Mesothelial cell of epicardium (in vitro differentiated cells): ENCODE data around the gene F2RL3. TPM values are rescaled to one million over a fixed set of nuclear protein-coding genes. Genes with fewer than 3 reads are reported as not detected.

Experiments used
- DNase-seq, 2 experiments: peaks; one replicate each; pipeline ENCODE4 v3.0.0; 2021; ENCODE audit warnings: low spot score in 2 of 2; ENCODE audit not compliant: unreplicated experiment in 2 of 2
- H3K27ac Mint-ChIP-seq: 2 replicates; pipeline ENCODE4 v1.8.0; 2021; ENCODE audit warnings: mixed read lengths
- H3K27me3 Mint-ChIP-seq: 2 replicates; pipeline ENCODE4 v1.8.0; 2021; ENCODE audit warnings: low read depth, mixed read lengths
- H3K36me3 Mint-ChIP-seq: 2 replicates; pipeline ENCODE4 v1.8.0; 2021; ENCODE audit warnings: mixed read lengths
- H3K4me1 Mint-ChIP-seq: 2 replicates; pipeline ENCODE4 v1.8.0; 2021; ENCODE audit warnings: mixed read lengths
- H3K4me3 Mint-ChIP-seq: 2 replicates; pipeline ENCODE4 v1.8.0; 2021; ENCODE audit warnings: mild to moderate bottlenecking, moderate library complexity, mixed read lengths
- H3K9me3 Mint-ChIP-seq: 2 replicates; pipeline ENCODE4 v1.8.0; 2021; ENCODE audit warnings: mixed read lengths
- CTCF ChIP-seq: fragments of 200-600 bp; sonication (generic); IDR thresholded peaks from one replicate; pipeline ENCODE4 v1.5.0; 2021; ENCODE audit warnings: antibody characterized with exemption; ENCODE audit not compliant: unreplicated experiment
- total RNA-seq: library from RNA; stranded (reverse); gene quantifications from 3 replicates; pipeline ENCODE4 v1.2.1, GENCODE V29; 2021

The F2RL3 gene
- total RNA-seq, 1 donor from 2014 or later = not detected

- Mint-ChIP-seq H3K36me3 (peaks cover 11% of the 10 kb centered on the region), H3K4me1 (peaks cover 2% of the 10 kb centered on the region), H3K27me3 (no peaks in the 10 kb centered on the region), H3K4me3 (no peak overlapping the region), H3K27ac (no peak overlapping the region), H3K9me3 (peaks cover 14% of the 10 kb centered on the region)
- TF ChIP-seq CTCF = no peak
- no peak for DNase-seq
Observed at GRCh38 chr19:16886305-16886880, 2.4 kb upstream of the F2RL3 start.

- Mint-ChIP-seq H3K4me3 (no peak overlapping the region), H3K27me3 (peaks cover 3% of the 10 kb centered on the region), H3K9me3 (peaks cover 5% of the 10 kb centered on the region), H3K27ac (no peak overlapping the region), H3K36me3 (peaks cover 3% of the 10 kb centered on the region), H3K4me1 (peaks cover 2% of the 10 kb centered on the region)
- DNase-seq = no peak
- no peak for TF ChIP-seq CTCF
Observed at GRCh38 chr19:16887353-16888265, 1.2 kb upstream of the F2RL3 start.

GRCh38 chr19:16889366-16889882, 625 bp downstream of the F2RL3 start:
- no peak for TF ChIP-seq CTCF
- Mint-ChIP-seq H3K4me3 (no peak overlapping the region), H3K36me3 (no peaks in the 10 kb centered on the region), H3K27ac (no peak overlapping the region), H3K27me3 (peaks cover 10% of the 10 kb centered on the region), H3K9me3 (no peaks in the 10 kb centered on the region), H3K4me1 (peaks cover 2% of the 10 kb centered on the region)
- no peak for DNase-seq

GRCh38 chr19:16889883-16890460, 1.2 kb downstream of the F2RL3 start:
- H3K27me3 Mint-ChIP-seq = peaks cover 15% of the 10 kb centered on the region
- TF ChIP-seq CTCF = no peak
- no peaks in the 10 kb centered on the region for H3K9me3 Mint-ChIP-seq
- H3K36me3 Mint-ChIP-seq = no peaks in the 10 kb centered on the region
- H3K4me1 Mint-ChIP-seq = peaks cover 2% of the 10 kb centered on the region
- no peak overlapping the region for H3K27ac Mint-ChIP-seq
- DNase-seq = no peak
- H3K4me3 Mint-ChIP-seq = no peak overlapping the region

- no peak overlapping the region for H3K27ac Mint-ChIP-seq
- no peak overlapping the region for H3K4me3 Mint-ChIP-seq
- no peak for TF ChIP-seq CTCF
- peaks cover 2% of the 10 kb centered on the region for H3K4me1 Mint-ChIP-seq
- no peak for DNase-seq
- peaks cover 21% of the 10 kb centered on the region for H3K27me3 Mint-ChIP-seq
- H3K36me3 Mint-ChIP-seq = no peaks in the 10 kb centered on the region
- no peaks in the 10 kb centered on the region for H3K9me3 Mint-ChIP-seq
Observed at GRCh38 chr19:16890461-16891184, 1.8 kb downstream of the F2RL3 start.
